Measurements from ENCODE around the gene MX1. TPM values are rescaled to one million over a fixed set of nuclear protein-coding genes. Genes with fewer than 3 reads are reported as not detected.

The MX1 gene
- total RNA-seq, 2 donors from 2014 or later: 7.0 to 14.8 TPM

DNA sequence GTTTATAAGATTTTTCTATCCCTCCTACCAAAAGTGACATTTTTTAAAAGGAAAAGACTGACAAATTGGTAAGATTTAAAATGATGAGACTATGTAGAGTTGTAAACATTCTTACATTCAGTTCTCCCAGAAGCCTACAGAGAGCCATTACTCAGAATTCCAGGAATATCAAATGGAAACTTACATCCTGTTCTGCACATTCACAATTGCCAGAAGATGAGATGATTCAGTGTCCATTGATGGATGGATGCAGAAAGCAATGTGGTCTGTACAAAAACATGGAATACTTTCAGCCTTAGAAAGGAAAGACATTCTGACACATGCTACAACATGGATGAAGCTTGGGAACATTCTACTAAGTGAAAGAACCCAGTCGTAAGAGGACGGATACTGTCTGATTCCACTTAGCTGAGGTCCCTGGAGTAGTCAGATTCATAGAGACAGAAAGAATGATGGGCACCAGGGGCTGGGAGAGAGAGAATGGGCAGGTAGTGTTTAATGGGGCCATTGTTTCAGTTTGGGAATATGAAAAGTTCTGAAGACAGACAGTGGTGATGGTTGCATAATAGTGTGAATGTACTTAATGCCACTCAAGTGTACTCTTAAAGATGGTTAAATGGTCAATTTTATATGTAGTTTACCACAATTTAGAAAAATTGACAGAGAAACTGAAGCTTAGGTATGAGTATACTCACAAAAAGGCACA, 16.6 kb downstream of the MX1 start:
- H3K36me3 ChIP-seq (replicated peaks in 1 of 2; ENCODE audit: insufficient read depth in 1 of 2, low read depth in 2 of 2): peaks cover 0 to 2% of the 10 kb centered on the region in 2 donors
- 77 to 79% methylated on average over 2 of the region's 2 CpGs for WGBS, 2 donors
- no peak overlapping the region for H3K4me3 ChIP-seq
- no peaks in the 10 kb centered on the region for H3K4me1 ChIP-seq
- H3K27me3 ChIP-seq: no peaks in the 10 kb centered on the region
- intact Hi-C loops (cut with DNase I): no loop called here
- H3K27ac ChIP-seq: no peak overlapping the region
- H3K9me3 ChIP-seq: no peaks in the 10 kb centered on the region
- ATAC-seq (no peak), DNase-seq (no peak)
- TF ChIP-seq POLR2A (IDR thresholded peaks at IDR 0.05): no peak
- TF ChIP-seq, protein P1, sequence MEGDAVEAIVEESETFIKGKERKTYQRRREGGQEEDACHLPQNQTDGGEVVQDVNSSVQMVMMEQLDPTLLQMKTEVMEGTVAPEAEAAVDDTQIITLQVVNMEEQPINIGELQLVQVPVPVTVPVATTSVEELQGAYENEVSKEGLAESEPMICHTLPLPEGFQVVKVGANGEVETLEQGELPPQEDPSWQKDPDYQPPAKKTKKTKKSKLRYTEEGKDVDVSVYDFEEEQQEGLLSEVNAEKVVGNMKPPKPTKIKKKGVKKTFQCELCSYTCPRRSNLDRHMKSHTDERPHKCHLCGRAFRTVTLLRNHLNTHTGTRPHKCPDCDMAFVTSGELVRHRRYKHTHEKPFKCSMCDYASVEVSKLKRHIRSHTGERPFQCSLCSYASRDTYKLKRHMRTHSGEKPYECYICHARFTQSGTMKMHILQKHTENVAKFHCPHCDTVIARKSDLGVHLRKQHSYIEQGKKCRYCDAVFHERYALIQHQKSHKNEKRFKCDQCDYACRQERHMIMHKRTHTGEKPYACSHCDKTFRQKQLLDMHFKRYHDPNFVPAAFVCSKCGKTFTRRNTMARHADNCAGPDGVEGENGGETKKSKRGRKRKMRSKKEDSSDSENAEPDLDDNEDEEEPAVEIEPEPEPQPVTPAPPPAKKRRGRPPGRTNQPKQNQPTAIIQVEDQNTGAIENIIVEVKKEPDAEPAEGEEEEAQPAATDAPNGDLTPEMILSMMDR (IDR thresholded peaks at IDR 0.05): no peak

DNA sequence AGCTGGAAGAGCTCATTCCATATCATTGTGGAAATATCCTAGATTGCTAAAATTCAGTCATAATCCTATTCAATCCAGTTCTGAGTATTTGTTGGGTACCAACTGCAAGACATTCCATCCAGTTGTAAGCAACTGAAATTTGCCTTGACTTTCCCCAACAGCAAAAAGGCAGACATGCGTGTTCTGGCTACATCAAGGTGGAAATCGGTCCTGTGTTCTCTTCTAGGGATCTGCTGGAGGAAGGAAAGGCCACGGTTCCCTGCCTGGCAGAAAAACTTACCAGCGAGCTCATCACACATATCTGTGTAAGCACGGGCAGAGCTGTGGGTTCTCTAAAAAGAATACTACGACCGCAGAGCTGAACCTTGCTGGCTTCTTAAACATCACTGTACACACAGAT, 17.5 kb downstream of the MX1 start:
- peaks cover 0 to 2% of the 10 kb centered on the region in 2 donors for H3K36me3 ChIP-seq (replicated peaks in 1 of 2; ENCODE audit: insufficient read depth in 1 of 2, low read depth in 2 of 2)
- no peak overlapping the region for H3K4me3 ChIP-seq
- intact Hi-C loops (cut with DNase I): no loop called here
- no peaks in the 10 kb centered on the region for H3K9me3 ChIP-seq
- ATAC-seq: no peak
- no peak for TF ChIP-seq POLR2A (IDR thresholded peaks at IDR 0.05)
- TF ChIP-seq, protein P1 (IDR thresholded peaks at IDR 0.05): no peak
- H3K27ac ChIP-seq: no peak overlapping the region
- H3K27me3 ChIP-seq: no peaks in the 10 kb centered on the region
- no peaks in the 10 kb centered on the region for H3K4me1 ChIP-seq
- DNase-seq: no peak
- 84 to 87% methylated on average over 7 of the region's 7 CpGs for WGBS, 2 donors

DNA sequence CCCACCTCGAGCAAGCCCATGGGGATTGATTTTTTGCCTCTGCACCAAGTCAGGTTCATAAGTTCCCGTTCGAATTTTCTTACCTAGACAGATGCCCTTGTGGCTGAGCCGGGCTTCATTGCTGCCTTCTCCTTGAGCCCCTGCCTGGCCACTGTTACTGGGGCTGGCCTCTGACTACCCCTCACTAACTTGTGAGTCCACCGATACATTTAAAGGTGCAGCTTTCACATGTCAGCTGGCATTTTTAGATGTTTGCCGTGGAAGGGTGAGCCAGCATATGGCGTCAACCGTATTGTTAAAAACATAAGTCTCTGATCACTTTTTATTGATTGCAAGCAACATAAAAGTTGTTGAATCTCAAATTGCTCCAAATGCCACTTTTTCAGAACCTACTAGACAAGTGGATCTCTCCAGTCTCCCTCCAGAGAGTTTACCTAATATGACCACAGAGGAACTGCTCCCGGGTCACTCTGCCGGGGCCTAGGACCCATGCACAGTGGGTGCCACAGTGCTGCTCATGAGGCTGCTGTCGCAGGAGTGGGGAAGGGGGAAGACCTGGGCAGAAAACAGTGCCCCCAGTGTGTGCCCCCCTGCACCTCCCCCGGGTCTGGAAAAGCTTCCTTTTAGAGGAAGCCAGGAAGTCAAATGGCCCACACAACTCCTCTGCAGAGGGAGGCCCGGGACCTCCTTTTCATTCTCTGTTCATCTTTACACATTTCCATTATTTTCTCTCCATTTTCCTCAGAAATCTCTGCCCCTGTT, 18.8 kb downstream of the MX1 start:
- DNase-seq (no peak), ATAC-seq (no peak)
- 87 to 90% methylated on average over 13 of the region's 13 CpGs for WGBS, 2 donors
- Histone ChIP-seq H3K4me3 (no peak overlapping the region), H3K36me3 (replicated peaks in 1 of 2; ENCODE audit: insufficient read depth in 1 of 2, low read depth in 2 of 2) (peaks cover 0 to 2% of the 10 kb centered on the region in 2 donors), H3K9me3 (no peaks in the 10 kb centered on the region), H3K27ac (no peak overlapping the region), H3K4me1 (no peaks in the 10 kb centered on the region), H3K27me3 (no peaks in the 10 kb centered on the region)
- TF ChIP-seq, protein P1 (IDR thresholded peaks at IDR 0.05): no peak
- TF ChIP-seq POLR2A (IDR thresholded peaks at IDR 0.05): no peak
- intact Hi-C loops (cut with DNase I): no loop called here

DNA sequence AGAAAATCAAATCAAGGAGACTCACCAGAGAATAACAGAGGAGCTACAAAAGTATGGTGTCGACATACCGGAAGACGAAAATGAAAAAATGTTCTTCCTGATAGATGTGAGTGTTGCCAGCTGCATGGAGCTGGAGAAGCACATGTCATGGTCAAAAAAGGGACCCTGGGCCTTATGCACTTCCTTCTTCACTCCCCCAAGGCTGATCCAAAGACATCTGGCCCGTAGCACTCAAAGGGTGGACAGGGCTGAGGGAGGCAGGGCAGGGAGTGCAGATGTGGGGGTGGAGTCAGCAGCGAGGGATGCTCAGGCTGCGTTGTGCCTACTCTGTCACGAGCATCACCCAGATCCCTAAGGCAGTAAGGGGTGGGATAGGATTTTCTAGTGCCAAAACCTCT, 19.4 kb downstream of the MX1 start:
- 88 to 90% methylated on average over 7 of the region's 7 CpGs for WGBS, 2 donors
- no peak for DNase-seq
- H3K36me3 ChIP-seq (replicated peaks in 1 of 2; ENCODE audit: insufficient read depth in 1 of 2, low read depth in 2 of 2): no peaks in the 10 kb centered on the region

More for the DNA sequence above, 19.4 kb downstream of the MX1 start:
- no peaks in the 10 kb centered on the region for H3K4me1 ChIP-seq
- TF ChIP-seq POLR2A (IDR thresholded peaks at IDR 0.05): no peak
- TF ChIP-seq, protein P1 (IDR thresholded peaks at IDR 0.05): no peak
- ATAC-seq: no peak
- H3K27ac ChIP-seq: no peak overlapping the region
- H3K9me3 ChIP-seq: no peaks in the 10 kb centered on the region
- H3K27me3 ChIP-seq: no peaks in the 10 kb centered on the region
- no peak overlapping the region for H3K4me3 ChIP-seq
- intact Hi-C loops (cut with DNase I): no loop called here

Measured in body of pancreas (tissue), 4 donors.